Hematopoietic multipotent progenitor cell (in vitro differentiated cells): Measurements from ENCODE around the gene CBL. TPM values are rescaled to one million over a fixed set of nuclear protein-coding genes. Genes with fewer than 3 reads are reported as not detected.

Experiments used
- DNase-seq, 3 donors: peaks; one replicate each; pipeline ENCODE4 v3.0.0-alpha.2; 2011 to 2015; ENCODE audit warnings: low read depth in 2 of 3, low spot score in 2 of 3
- total RNA-seq: library from RNA; depleted of rRNA; stranded (reverse); fragments of >200 nt; gene quantifications from one replicate; pipeline ENCODE4 v1.2.3, GENCODE V29; 2012

Gene CBL
- total RNA-seq, 1 donor, result 7.8 TPM

- peak in 2 of 3 donors; percentile 34 to 36 for DNase-seq
These were observed 56.7 kb downstream of the CBL start for GRCh38 chr11:119262668-119263351.

- DNase-seq, result peak in 1 of 3 donors; percentile 21
These were observed 57.3 kb downstream of the CBL start for GRCh38 chr11:119263352-119263940.

- DNase-seq, result no peak
These were observed 59.9 kb downstream of the CBL start for GRCh38 chr11:119266063-119266462.

- no peak for DNase-seq
These were observed 60.5 kb downstream of the CBL start for GRCh38 chr11:119266517-119267255.

GRCh38 chr11:119267645-119268044 is 61.5 kb downstream of the CBL start:
- no peak for DNase-seq

GRCh38 chr11:119273721-119274120 is 67.6 kb downstream of the CBL start:
- DNase-seq, result no peak

- DNase-seq, result no peak
These were observed 71.5 kb downstream of the CBL start for GRCh38 chr11:119277660-119278059.

- peak in 2 of 3 donors; percentile 14 to 36 for DNase-seq
These were observed 76.4 kb downstream of the CBL start for GRCh38 chr11:119282495-119282894.

GRCh38 chr11:119284344-119285157 is 78.4 kb downstream of the CBL start:
- DNase-seq, result peak in 2 of 3 donors; percentile 46 to 75

GRCh38 chr11:119285431-119285830 is 79.3 kb downstream of the CBL start:
- no peak for DNase-seq

GRCh38 chr11:119288219-119288618 is 82.1 kb downstream of the CBL start:
- no peak for DNase-seq

GRCh38 chr11:119290894-119291497 is 84.9 kb downstream of the CBL start:
- DNase-seq, result no peak

- DNase-seq, result no peak
These were observed 87.3 kb downstream of the CBL start for GRCh38 chr11:119293461-119293860.

- no peak for DNase-seq
These were observed 89.0 kb downstream of the CBL start for GRCh38 chr11:119295178-119295577.

GRCh38 chr11:119297938-119298337 is 91.8 kb downstream of the CBL start:
- DNase-seq, result no peak

GRCh38 chr11:119298726-119299125 is 92.6 kb downstream of the CBL start:
- no peak for DNase-seq

- no peak for DNase-seq
These were observed 93.3 kb downstream of the CBL start for GRCh38 chr11:119299416-119299815.

- no peak for DNase-seq
These were observed 94.2 kb downstream of the CBL start for GRCh38 chr11:119300198-119300964.

GRCh38 chr11:119303227-119303718 is 97.1 kb downstream of the CBL start:
- no peak for DNase-seq
